Measurements from ENCODE around the gene ABO.
"Not testable (repeated sequence)": the region's sequence is repeated elsewhere in the genome, so short reads cannot be mapped to it uniquely, and the experiment has no call there.

The ABO gene

DNA sequence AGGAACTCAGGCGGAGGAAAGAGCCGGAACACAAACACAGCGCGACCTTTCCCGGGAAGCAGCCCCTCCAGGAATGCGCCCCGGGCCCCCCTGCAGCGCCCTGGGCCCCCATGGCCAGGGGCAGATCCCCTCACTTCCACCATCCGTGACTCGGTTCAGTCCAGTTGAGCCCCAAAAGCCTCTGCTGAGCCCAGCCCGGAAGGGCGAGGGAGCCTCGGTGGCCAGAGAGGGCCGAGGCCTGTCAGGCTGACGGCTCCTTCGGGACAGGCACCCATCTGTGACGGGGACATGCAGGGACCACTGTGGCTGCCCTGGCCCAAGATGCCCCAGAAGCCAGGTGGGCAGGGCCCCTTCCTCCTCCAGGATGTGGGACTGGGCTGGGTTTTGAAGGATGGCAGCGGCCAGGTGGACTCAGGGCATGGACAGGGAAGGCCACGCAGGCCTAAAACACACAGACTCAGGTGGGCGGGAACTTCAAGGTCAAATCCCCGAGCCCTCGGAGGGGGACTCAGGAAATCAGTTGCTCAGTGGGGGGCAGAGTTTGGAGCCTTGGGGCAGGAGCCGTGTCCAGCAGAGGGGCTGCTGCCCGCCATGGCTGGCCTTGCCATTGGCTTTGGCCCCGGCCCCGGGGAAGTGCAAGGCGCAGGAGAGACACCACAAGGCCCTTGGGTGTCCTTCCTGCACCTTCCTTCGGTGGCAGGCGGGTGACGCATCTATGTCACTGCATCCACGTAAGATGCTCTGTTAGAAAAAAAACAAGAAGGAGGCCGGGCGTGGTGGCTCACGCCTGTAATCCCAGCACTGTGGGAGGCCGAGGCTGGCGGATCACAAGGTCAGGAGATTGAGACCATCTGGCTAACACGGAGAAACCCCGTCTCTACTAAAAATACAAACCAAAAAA is 29.7 kb upstream of the ABO start:
- DNase-seq (ENCODE audit: low read depth in 1 of 2, low spot score in 1 of 2), result no peak
- TF ChIP-seq JUND (IDR thresholded peaks at IDR 0.05; ENCODE audit: low read depth), result no peak
- in situ Hi-C loops (cut with HindIII; ENCODE audit: low pct_unique_long_range_greater_than_20kb, low sequenced_read_pairs), result no loop called here

DNA sequence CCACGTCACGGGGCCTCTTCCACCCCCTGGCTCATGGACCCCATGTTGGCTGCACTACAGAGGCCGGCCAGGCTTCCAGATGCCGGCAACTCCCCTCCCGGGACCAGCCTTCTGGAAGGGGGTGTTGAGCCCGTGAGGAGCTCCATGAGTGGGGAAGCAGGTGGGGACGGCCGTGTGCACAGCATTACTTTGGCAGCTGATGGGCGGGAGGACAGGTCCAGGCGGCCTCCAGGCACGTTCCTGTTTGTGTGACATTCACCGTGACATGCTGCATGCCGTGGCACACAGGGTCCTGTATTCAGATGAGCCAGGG is 29.1 kb upstream of the ABO start:
- in situ Hi-C loops (cut with HindIII; ENCODE audit: low pct_unique_long_range_greater_than_20kb, low sequenced_read_pairs), result no loop called here
- no peak for TF ChIP-seq JUND (IDR thresholded peaks at IDR 0.05; ENCODE audit: low read depth)
- no peak for DNase-seq (ENCODE audit: low read depth in 1 of 2, low spot score in 1 of 2)

DNA sequence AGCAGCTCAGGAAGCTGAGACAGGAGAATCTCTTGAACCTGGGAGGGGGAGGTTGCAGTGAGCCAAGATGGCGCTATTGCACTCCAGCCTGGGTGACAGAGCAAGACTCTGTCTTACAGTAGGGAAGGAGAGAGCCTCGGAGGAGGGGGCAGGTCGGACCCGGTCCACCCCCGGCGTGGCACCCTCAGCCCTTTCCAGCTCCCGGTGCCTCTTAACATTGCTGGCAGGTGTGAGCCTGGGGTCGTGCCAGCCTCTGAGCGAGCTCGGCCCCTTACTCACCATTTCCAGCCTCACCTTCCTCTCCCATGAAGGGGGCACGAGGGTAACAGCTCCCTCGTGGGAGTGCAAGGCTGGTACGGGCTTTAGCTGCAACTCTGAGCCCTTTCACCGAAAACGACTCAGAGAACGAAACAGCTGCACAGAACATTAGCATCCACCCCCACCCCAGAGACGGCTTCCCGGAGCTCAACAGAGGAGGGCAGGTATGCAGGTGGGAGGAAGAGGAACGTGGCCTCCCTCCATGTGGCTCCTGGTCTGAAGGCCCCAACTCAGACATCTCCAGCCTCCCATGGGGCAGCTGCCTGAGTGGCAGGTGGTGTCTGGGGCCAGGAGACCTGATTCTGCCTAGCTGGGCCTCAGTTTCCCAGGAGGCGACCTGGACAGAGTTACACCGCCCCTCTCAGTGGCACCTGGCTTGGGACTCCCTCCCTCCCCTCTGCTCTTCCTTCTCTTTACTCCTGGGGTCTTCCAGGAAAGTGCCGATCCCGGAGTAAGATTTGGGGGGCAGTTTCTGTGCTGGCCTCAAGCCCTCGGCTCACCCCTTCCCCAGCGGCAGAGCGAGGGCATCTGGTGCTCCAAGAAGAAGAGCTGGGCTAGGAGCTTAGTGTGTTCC is 28.5 kb upstream of the ABO start:
- DNase-seq (ENCODE audit: low read depth in 1 of 2, low spot score in 1 of 2), result no peak
- TF ChIP-seq JUND (IDR thresholded peaks at IDR 0.05; ENCODE audit: low read depth), result no peak
- in situ Hi-C loops (cut with HindIII; ENCODE audit: low pct_unique_long_range_greater_than_20kb, low sequenced_read_pairs), result no loop called here

DNA sequence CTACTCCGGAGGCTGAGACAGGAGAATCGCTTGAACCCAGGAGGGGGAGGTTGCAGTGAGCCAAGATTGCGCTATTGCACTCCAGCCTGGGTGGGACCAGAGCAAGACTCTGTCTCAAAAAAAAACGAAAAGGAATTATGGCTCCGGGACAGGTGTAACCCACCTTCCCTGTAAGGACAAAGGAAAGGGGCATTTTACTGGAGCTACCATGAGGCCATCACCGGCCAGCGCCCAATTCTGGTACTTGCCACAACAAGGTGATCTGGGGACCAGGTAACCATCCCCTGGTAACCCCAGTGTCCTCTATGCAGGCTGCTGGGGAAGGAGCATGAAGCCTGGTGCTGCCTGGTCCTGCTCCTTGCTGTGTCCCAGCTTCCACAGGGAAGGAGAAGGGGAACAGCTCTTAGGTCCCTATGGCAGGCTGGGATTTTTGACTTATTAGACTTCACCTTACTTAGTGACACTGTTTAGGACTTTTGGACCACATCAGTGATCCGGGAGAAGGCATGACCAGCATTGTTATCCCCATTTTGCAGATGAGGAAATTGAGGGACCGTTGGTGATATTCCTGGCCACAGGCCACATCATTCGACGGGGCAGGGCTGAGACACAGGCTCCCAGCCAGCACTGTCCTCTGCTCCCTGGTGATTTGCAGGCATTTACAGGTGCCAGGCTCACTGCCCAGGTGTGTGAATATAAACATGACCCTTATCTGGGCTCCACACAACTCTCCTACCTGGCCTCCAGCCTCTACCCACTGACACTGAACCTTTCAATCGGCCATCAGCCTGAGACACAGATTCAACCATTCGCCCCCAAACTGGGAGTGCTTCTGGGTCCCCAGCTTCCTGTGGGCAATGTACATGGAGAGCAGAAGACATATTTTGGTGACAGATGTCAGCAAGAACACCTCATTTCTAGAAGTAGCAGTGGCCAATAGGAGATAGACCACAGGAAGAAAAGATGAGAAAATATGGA is 26.5 kb upstream of the ABO start:
- TF ChIP-seq JUND (IDR thresholded peaks at IDR 0.05; ENCODE audit: low read depth), result no peak
- no peak for DNase-seq (ENCODE audit: low read depth in 1 of 2, low spot score in 1 of 2)
- in situ Hi-C loops (cut with HindIII; ENCODE audit: low pct_unique_long_range_greater_than_20kb, low sequenced_read_pairs), result no loop called here

DNA sequence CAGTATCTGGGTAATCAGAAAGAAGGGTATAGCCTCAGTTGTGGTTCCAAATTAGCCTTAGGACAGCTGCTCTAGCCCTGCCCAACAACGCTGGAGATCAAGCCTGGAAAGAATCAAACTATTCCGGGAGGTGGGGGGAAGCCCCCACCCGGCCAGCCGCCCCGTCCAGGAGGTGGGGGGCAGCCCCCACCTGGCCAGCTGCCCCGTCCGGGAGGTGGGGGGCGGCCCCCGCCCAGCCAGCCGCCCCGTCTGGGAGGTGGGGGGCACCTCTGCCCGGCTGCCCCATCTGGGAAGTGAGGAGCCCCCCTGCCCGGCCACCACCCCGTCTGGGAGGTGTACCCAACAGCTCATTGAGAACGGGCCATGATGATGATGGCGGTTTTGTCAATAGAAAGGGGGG is 25.0 kb upstream of the ABO start:
- not testable (repeated sequence) for DNase-seq (ENCODE audit: low read depth in 1 of 2, low spot score in 1 of 2)

DNA sequence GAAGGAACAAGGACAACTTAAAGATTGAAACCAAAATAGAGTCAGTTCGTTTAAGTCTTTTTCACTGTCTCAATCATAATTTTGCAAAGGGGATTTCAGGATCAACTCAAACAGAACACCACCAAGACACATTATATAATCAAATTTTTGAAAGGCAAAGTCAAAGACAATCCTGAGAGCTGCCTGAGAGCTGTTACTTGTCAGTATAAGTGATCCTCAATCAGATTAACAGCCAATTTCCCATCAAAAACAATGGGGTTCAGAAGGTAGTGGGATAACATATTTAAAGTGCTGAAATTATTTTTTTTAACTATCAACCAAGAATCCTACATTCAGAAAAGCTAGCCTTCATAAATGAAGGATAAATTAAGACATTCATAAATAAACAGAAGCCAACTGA is 19.3 kb upstream of the ABO start:
- in situ Hi-C loops (cut with HindIII; ENCODE audit: low pct_unique_long_range_greater_than_20kb, low sequenced_read_pairs), result no loop called here
- TF ChIP-seq JUND (IDR thresholded peaks at IDR 0.05; ENCODE audit: low read depth), result no peak
- no peak for DNase-seq (ENCODE audit: low read depth in 1 of 2, low spot score in 1 of 2)

More for the DNA sequence above, 25.0 kb upstream of the ABO start:
- in situ Hi-C loops (cut with HindIII; ENCODE audit: low pct_unique_long_range_greater_than_20kb, low sequenced_read_pairs), result not testable (repeated sequence)

DNA sequence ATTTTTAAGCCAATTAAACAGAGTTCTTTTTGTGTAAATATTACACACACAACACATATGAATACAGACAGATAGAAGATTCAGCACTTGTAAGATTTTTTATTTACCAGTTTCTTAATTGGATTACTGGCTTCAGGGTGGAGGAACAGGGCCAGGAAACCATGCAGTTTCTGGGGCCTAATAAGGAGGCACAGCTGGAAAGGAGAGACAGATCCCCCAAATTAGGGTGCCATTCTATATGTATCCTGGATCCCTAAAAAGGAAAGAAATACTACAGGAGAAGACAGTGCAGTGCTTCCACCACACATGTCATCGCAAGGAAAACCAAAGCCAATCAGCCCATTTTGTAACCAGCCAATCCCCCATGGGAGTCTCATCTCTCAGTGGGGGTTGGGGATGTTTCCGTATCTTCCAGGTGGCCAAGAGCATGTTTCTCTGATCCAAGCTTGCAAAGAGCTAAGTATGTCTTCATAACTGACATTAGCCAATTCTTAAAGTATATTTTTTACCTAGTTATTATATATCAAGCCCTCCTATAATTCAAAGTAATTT is 15.8 kb upstream of the ABO start:
- in situ Hi-C loops (cut with HindIII; ENCODE audit: low pct_unique_long_range_greater_than_20kb, low sequenced_read_pairs), result no loop called here
- DNase-seq (ENCODE audit: low read depth in 1 of 2, low spot score in 1 of 2), result no peak
- TF ChIP-seq JUND (IDR thresholded peaks at IDR 0.05; ENCODE audit: low read depth), result no peak

DNA sequence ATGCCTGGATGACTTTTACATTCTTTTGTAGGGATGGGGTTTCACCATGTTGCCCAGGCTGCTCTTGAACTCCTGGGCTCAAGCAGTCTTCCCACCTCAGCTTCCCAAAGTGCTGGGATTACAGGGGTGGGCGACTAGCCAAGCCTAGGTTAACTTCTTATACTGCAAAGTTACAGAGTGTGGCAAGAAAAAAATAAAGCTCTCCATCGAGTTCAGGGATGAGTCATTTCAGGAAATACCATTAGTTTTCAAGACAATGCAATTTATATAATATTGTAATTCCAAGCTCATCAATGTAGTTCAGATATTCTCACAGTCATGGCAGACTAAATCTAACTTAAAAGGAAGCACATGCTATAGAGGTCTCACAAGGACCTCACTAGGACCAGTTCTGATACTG is 11.5 kb upstream of the ABO start:
- DNase-seq (ENCODE audit: low read depth in 1 of 2, low spot score in 1 of 2), result no peak
- TF ChIP-seq JUND (IDR thresholded peaks at IDR 0.05; ENCODE audit: low read depth), result no peak
- in situ Hi-C loops (cut with HindIII; ENCODE audit: low pct_unique_long_range_greater_than_20kb, low sequenced_read_pairs), result no loop called here

DNA sequence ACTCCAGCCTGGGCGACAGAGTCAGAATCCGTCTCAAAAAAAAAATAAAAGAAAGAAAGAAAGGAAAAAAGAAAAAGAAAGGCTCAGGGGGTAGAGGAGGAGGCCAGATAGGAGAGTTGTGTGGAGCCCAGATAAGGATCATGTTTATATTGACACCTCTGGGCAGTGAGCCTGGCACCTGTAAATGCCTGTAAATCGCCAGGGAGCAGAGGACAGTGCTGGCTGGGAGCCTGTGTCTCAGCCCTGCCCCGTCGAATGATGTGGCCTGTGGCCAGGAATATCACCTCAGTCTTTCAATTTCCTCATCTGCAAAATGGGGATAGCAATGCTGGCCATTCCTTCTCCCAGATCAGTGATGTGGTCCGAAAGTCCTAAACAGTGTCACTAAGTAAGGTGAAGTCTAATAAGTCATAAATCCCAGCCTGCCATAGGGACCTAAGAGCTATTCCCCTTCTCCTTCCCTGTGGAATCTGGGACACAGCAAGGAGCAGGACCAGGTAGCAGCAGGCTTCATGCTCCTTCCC is 10.3 kb upstream of the ABO start:
- TF ChIP-seq JUND (IDR thresholded peaks at IDR 0.05; ENCODE audit: low read depth), result no peak
- no peak for DNase-seq (ENCODE audit: low read depth in 1 of 2, low spot score in 1 of 2)
- in situ Hi-C loops (cut with HindIII; ENCODE audit: low pct_unique_long_range_greater_than_20kb, low sequenced_read_pairs), result no loop called here

DNA sequence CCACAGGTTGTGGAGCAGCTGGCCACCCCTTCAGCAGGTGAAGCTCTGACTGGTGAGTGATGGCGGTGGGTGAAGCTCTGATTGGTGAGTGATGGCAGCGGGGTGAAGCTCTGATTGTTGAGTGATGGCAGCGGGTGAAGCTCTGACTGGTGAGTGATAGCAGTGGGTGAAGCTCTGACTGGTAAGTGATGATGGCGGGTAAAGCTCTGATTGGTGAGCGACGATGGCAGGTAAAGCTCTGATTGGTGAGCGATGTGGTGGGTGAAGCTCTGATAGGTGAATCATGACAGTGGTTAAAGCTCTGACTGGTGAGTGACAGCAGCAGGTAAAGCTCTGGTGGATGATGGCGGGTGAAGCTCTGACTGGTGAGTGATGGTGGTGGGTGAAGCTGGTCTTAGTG is 9.4 kb upstream of the ABO start:
- in situ Hi-C loops (cut with HindIII; ENCODE audit: low pct_unique_long_range_greater_than_20kb, low sequenced_read_pairs), result no loop called here
- no peak for TF ChIP-seq JUND (IDR thresholded peaks at IDR 0.05; ENCODE audit: low read depth)
- DNase-seq (ENCODE audit: low read depth in 1 of 2, low spot score in 1 of 2), result no peak

DNA sequence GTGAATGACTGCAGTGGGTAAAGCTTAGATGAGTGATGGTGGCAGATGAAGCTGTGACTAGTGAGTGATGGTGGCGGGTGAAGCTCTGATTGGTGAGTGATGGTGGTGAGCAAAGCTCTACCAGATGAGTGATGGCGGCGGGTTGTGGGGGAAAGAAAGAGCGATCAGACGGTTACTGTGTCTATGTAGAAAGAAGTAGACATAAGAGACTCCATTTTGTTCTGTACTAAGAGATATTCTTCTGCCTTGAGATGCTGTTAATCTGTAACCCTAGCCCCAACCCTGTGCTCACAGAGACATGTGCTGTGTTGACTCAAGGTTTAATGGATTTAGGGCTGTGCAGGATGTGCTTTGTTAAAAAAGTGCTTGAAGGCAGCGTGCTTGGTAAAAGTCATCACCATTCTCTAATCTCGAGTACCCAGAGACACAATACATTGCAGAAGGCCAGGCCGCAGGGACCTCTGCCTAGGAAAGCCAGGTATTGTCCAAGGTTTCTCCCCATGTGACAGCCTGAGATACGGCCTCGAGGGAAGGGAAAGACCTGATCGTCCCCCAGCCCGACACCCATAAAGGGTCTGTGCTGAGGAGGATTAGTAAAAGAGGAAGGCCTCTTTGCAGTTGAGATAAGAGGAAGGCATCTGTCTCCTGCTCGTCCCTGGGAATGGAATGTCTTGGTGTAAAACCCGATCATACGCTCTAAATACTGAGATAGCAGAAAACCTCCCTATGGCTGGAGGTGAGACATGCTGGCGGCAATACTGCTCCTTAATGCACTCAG is 8.4 kb upstream of the ABO start:
- DNase-seq (ENCODE audit: low read depth in 1 of 2, low spot score in 1 of 2); in situ Hi-C loops (cut with HindIII; ENCODE audit: low pct_unique_long_range_greater_than_20kb, low sequenced_read_pairs): not testable (repeated sequence)
